GM19468 (cell line): ENCODE data around the gene JUNB.
A peak's percentile ranks its signal among the peaks of the same experiment; 100 is the strongest.

Experiments
- ATAC-seq: cut with Tn5 transposase; IDR thresholded peaks from one replicate; pipeline ENCODE4 v1.9.1; 2021; ENCODE audit warnings: mild to moderate bottlenecking, moderate library complexity, moderate number of reproducible peaks; ENCODE audit not compliant: unreplicated experiment; ENCODE audit errors: extremely low read depth

The JUNB gene

GRCh38 chr19:12791345-12792050, at the start of gene JUNB:
JUNB (plus strand) TSS chr19:12791486; CDS start chr19:12791772, 286 bp downstream.
- peak; percentile 7 for ATAC-seq

- ATAC-seq, result no peak
Measured at GRCh38 chr19:12745166-12745897, 46.0 kb upstream of the JUNB start.

GRCh38 chr19:12748489-12748888, 42.8 kb upstream of the JUNB start:
- no peak for ATAC-seq

- no peak for ATAC-seq
Measured at GRCh38 chr19:12749938-12750521, 41.3 kb upstream of the JUNB start.

- ATAC-seq, result no peak
Measured at GRCh38 chr19:12750851-12751250, 40.4 kb upstream of the JUNB start.

- ATAC-seq, result no peak
Measured at GRCh38 chr19:12751635-12752034, 39.7 kb upstream of the JUNB start, which contains the start of gene BEST2. BEST2 (plus strand) TSS chr19:12751791; CDS start chr19:12752593, 802 bp downstream.

GRCh38 chr19:12752056-12752781, 39.1 kb upstream of the JUNB start:
- no peak for ATAC-seq

GRCh38 chr19:12754465-12755196, 36.7 kb upstream of the JUNB start:
- no peak for ATAC-seq

GRCh38 chr19:12756150-12756883, 35.0 kb upstream of the JUNB start:
- ATAC-seq, result no peak

GRCh38 chr19:12757544-12758274, 33.6 kb upstream of the JUNB start:
- ATAC-seq, result no peak

GRCh38 chr19:12759686-12760085, 31.6 kb upstream of the JUNB start:
- ATAC-seq, result no peak

GRCh38 chr19:12763100-12763499, 28.2 kb upstream of the JUNB start:
- ATAC-seq, result no peak

- no peak for ATAC-seq
Measured at GRCh38 chr19:12764698-12765097, 26.6 kb upstream of the JUNB start.

GRCh38 chr19:12766051-12766521, 25.2 kb upstream of the JUNB start:
- ATAC-seq, result no peak

GRCh38 chr19:12767150-12767549, 24.1 kb upstream of the JUNB start:
- ATAC-seq, result no peak

GRCh38 chr19:12767666-12768065, 23.6 kb upstream of the JUNB start:
- ATAC-seq, result no peak

- no peak for ATAC-seq
Measured at GRCh38 chr19:12769689-12770088, 21.6 kb upstream of the JUNB start.

GRCh38 chr19:12770922-12771321, 20.4 kb upstream of the JUNB start:
- ATAC-seq, result no peak
